ENCODE measurements around the gene NIT1. TPM values are rescaled to one million over a fixed set of nuclear protein-coding genes. Genes with fewer than 3 reads are reported as not detected.

Gene NIT1
- total and polyA plus RNA-seq, 11 donors: 25.8 to 42.7 (median 34.3) TPM

GRCh38 chr1:161082996-161083747, 34.7 kb upstream of the NIT1 start:
- no peak overlapping the region for H3K4me3 ChIP-seq
- intact Hi-C loops (cut with DNase I): no loop called here
- WGBS, 4 donors: 56 to 67% (median 62%) methylated on average over 4 to 8 of the region's 8 CpGs
- TF ChIP-seq, protein P1, sequence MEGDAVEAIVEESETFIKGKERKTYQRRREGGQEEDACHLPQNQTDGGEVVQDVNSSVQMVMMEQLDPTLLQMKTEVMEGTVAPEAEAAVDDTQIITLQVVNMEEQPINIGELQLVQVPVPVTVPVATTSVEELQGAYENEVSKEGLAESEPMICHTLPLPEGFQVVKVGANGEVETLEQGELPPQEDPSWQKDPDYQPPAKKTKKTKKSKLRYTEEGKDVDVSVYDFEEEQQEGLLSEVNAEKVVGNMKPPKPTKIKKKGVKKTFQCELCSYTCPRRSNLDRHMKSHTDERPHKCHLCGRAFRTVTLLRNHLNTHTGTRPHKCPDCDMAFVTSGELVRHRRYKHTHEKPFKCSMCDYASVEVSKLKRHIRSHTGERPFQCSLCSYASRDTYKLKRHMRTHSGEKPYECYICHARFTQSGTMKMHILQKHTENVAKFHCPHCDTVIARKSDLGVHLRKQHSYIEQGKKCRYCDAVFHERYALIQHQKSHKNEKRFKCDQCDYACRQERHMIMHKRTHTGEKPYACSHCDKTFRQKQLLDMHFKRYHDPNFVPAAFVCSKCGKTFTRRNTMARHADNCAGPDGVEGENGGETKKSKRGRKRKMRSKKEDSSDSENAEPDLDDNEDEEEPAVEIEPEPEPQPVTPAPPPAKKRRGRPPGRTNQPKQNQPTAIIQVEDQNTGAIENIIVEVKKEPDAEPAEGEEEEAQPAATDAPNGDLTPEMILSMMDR (IDR thresholded peaks at IDR 0.05): no peak
- no peak for TF ChIP-seq POLR2A (IDR thresholded peaks at IDR 0.05)
- H3K4me1 ChIP-seq: peaks cover 0 to 16% (median 0%) of the 10 kb centered on the region in 12 donors
- no peaks in the 10 kb centered on the region for H3K9me3 ChIP-seq
- peak overlapping the region in 1 of 12 donors; percentile 34 for H3K27ac ChIP-seq
- ATAC-seq (peak; percentile 52 to 94 (median 84)), DNase-seq (peak in 3 of 5 donors; percentile 79 to 85 (median 81))
- H3K27me3 ChIP-seq: peaks cover 0 to 5% (median 0%) of the 10 kb centered on the region in 9 donors
- H3K36me3 ChIP-seq: no peaks in the 10 kb centered on the region

- DNase-seq (no peak), ATAC-seq (no peak)
- intact Hi-C loops (cut with DNase I): no loop called here
- Histone ChIP-seq H3K9me3 (no peaks in the 10 kb centered on the region), H3K27ac (peak overlapping the region in 1 of 12 donors; percentile 34), H3K27me3 (peaks cover 0 to 5% (median 0%) of the 10 kb centered on the region in 9 donors), H3K4me3 (no peak overlapping the region), H3K36me3 (no peaks in the 10 kb centered on the region), H3K4me1 (peaks cover 0 to 16% (median 0%) of the 10 kb centered on the region in 12 donors)
- no peak for TF ChIP-seq POLR2A (IDR thresholded peaks at IDR 0.05)
- TF ChIP-seq, protein P1 (IDR thresholded peaks at IDR 0.05): no peak
- 69 to 83% (median 78%) methylated on average over 10 of the region's 10 CpGs for WGBS, 4 donors
Observed at GRCh38 chr1:161083748-161084596, 33.9 kb upstream of the NIT1 start.

- 83 to 95% (median 88%) methylated on average over 1 of the region's 1 CpG for WGBS, 4 donors
- intact Hi-C loops (cut with DNase I): no loop called here
- Histone ChIP-seq H3K27ac (no peak overlapping the region), H3K9me3 (no peaks in the 10 kb centered on the region), H3K27me3 (peaks cover 0 to 3% (median 0%) of the 10 kb centered on the region in 9 donors), H3K4me3 (no peak overlapping the region), H3K4me1 (peaks cover 0 to 16% (median 0%) of the 10 kb centered on the region in 12 donors), H3K36me3 (no peaks in the 10 kb centered on the region)
- ATAC-seq (no peak), DNase-seq (no peak)
- TF ChIP-seq, protein P1 (IDR thresholded peaks at IDR 0.05): no peak
- no peak for TF ChIP-seq POLR2A (IDR thresholded peaks at IDR 0.05)
Observed at GRCh38 chr1:161084597-161084988, 33.3 kb upstream of the NIT1 start.

GRCh38 chr1:161085165-161085564, 32.7 kb upstream of the NIT1 start:
- ATAC-seq (peak in 1 of 4 donors; percentile 28), DNase-seq (no peak)
- intact Hi-C loops (cut with DNase I): no loop called here
- H3K4me3 ChIP-seq: no peak overlapping the region
- H3K27ac ChIP-seq: no peak overlapping the region
- WGBS, 4 donors: 38 to 83% (median 69%) methylated on average over 1 to 2 of the region's 2 CpGs
- H3K4me1 ChIP-seq: peaks cover 0 to 16% (median 0%) of the 10 kb centered on the region in 12 donors
- TF ChIP-seq, protein P1 (IDR thresholded peaks at IDR 0.05): no peak
- no peak for TF ChIP-seq POLR2A (IDR thresholded peaks at IDR 0.05)
- no peaks in the 10 kb centered on the region for H3K27me3 ChIP-seq
- H3K36me3 ChIP-seq: no peaks in the 10 kb centered on the region
- no peaks in the 10 kb centered on the region for H3K9me3 ChIP-seq
